NB4 (cell line): ENCODE data around the gene BCL11A.

ENCODE experiments used
- DNase-seq: peaks from one replicate; pipeline ENCODE4 v3.0.0; 2010; ENCODE audit warnings: low read depth
- H3K4me3 ChIP-seq: one replicate; pipeline ENCODE4 v1.5.1; 2011; ENCODE audit warnings: mild to moderate bottlenecking, low read depth, low read length, moderate library complexity
- CTCF ChIP-seq: IDR thresholded peaks from one replicate; pipeline ENCODE4 v1.5.1; 2012; ENCODE audit warnings: low read depth, low read length
- MAX ChIP-seq: IDR thresholded peaks from 2 replicates; pipeline ENCODE4 v1.6.1; 2011; ENCODE audit warnings: low read depth, low read length
- MYC ChIP-seq: IDR thresholded peaks from 2 replicates; pipeline ENCODE4 v1.6.1; 2011; ENCODE audit warnings: low read depth, low read length
- POLR2A ChIP-seq: IDR thresholded peaks from 2 replicates; pipeline ENCODE4 v1.6.1; 2011; ENCODE audit warnings: mild to moderate bottlenecking; ENCODE audit not compliant: insufficient read length; ENCODE audit errors: extremely low read depth

The BCL11A gene

GRCh38 chr2:60502144-60502543 is 51.3 kb downstream of the BCL11A start:
- no peak for TF ChIP-seq MYC
- DNase-seq, result no peak

GRCh38 chr2:60500861-60501260 is 52.6 kb downstream of the BCL11A start:
- no peak overlapping the region for H3K4me3 ChIP-seq
- no peak for DNase-seq
- TF ChIP-seq MYC (no peak), POLR2A (no peak), CTCF (no peak), MAX (no peak)

More at GRCh38 chr2:60502144-60502543, 51.3 kb downstream of the BCL11A start:
- no peak overlapping the region for H3K4me3 ChIP-seq

- TF ChIP-seq MAX, result no peak
- no peak overlapping the region for H3K4me3 ChIP-seq
- DNase-seq, result no peak
These were observed 53.7 kb downstream of the BCL11A start for GRCh38 chr2:60499651-60500265.

GRCh38 chr2:60498816-60499429 is 54.5 kb downstream of the BCL11A start:
- H3K4me3 ChIP-seq, result no peak overlapping the region
- no peak for DNase-seq

GRCh38 chr2:60498127-60498815 is 55.2 kb downstream of the BCL11A start:
- H3K4me3 ChIP-seq, result no peak overlapping the region
- DNase-seq, result no peak
- TF ChIP-seq MYC (no peak), POLR2A (no peak), MAX (no peak), CTCF (no peak)

More at GRCh38 chr2:60498816-60499429, 54.5 kb downstream of the BCL11A start:
- TF ChIP-seq POLR2A (no peak), CTCF (no peak), MAX (no peak), MYC (no peak)

- no peak for DNase-seq
- no peak overlapping the region for H3K4me3 ChIP-seq
- no peak for TF ChIP-seq MYC
These were observed 56.0 kb downstream of the BCL11A start for GRCh38 chr2:60497500-60497899.

- no peak for TF ChIP-seq MYC
- TF ChIP-seq MAX, result no peak
- TF ChIP-seq POLR2A, result no peak
- no peak for TF ChIP-seq CTCF
- no peak overlapping the region for H3K4me3 ChIP-seq
These were observed 56.5 kb downstream of the BCL11A start for GRCh38 chr2:60496956-60497355.

More at GRCh38 chr2:60496956-60497355, 56.5 kb downstream of the BCL11A start:
- no peak for DNase-seq
